ENCODE results near the gene PLA2G4F. TPM values are rescaled to one million over a fixed set of nuclear protein-coding genes. Genes with fewer than 3 reads are reported as not detected.

PLA2G4F gene
- total RNA-seq, 1 donor from 2014 or later: 1.6 TPM

DNA sequence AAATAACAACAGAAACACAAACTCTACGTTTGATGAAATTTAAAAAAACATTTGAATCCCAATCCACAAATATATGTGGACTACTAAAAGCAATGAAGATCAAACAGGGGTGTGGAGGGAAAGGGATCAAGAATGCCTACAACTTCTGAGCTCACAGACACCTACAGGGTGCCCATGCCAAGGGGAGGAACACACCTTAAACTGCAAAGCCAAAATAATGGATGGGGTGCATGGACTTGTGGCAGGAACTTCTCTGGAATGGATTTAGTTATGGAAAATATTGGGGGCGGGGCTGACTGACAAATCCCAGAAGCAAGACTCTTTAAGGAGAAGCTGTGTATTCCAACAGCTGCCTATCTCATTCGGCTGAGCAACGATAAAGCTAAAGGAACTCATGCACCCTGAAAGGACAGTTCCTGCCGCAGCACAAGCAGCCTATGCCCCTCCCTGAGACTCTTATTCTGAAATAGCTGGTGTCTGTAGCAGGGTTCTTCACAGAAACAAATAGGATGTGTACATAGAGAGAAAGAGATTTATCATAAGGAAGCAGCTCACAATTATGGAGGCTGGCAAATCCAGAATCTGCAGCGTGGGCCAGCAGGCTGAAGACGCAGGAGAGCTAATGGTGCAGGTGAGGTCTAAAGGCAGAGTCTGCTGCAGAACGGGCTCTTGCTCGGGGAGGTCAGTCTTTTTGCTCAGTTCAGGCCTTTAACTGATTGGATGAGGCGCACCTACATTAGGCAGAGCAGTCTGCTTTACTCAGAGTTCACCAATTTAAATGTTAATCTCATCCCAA is 37.6 kb downstream of the PLA2G4F start:
- no peak overlapping the region for H3K4me3 ChIP-seq (ENCODE audit: low read depth, low read length)
- FAIRE-seq (no peak), DNase-seq (ENCODE audit: low read depth) (peak; percentile 58)
- H3K27me3 ChIP-seq (ENCODE audit: control insufficient read depth, insufficient read depth, low read length): no peaks in the 10 kb centered on the region
- TF ChIP-seq, protein P1, sequence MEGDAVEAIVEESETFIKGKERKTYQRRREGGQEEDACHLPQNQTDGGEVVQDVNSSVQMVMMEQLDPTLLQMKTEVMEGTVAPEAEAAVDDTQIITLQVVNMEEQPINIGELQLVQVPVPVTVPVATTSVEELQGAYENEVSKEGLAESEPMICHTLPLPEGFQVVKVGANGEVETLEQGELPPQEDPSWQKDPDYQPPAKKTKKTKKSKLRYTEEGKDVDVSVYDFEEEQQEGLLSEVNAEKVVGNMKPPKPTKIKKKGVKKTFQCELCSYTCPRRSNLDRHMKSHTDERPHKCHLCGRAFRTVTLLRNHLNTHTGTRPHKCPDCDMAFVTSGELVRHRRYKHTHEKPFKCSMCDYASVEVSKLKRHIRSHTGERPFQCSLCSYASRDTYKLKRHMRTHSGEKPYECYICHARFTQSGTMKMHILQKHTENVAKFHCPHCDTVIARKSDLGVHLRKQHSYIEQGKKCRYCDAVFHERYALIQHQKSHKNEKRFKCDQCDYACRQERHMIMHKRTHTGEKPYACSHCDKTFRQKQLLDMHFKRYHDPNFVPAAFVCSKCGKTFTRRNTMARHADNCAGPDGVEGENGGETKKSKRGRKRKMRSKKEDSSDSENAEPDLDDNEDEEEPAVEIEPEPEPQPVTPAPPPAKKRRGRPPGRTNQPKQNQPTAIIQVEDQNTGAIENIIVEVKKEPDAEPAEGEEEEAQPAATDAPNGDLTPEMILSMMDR (IDR thresholded peaks at IDR 0.05; ENCODE audit: insufficient read depth, low read length, severe bottlenecking): no peak
- H3K36me3 ChIP-seq (ENCODE audit: control insufficient read depth, insufficient read depth, low read length): no peaks in the 10 kb centered on the region

DNA sequence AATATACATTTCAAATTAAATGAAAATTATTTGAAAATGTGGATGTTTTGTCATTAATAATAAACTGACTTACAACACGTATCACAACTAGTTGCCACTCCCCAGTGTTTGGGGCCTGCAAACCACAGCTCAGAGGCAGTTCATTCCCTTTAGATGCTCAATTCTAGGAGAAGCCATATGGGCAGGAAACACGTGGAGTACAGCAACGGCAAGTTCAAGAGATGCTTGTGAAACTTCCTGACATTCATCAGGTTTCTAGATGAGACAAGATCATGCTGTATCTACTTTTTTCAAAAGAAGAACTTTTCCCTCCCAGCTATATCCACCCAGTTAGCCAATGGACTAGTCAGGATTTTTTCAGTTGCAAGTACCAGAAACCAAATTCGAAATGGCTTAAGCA is 44.5 kb downstream of the PLA2G4F start:
- Histone ChIP-seq H3K27me3 (ENCODE audit: control insufficient read depth, insufficient read depth, low read length) (no peaks in the 10 kb centered on the region), H3K36me3 (ENCODE audit: control insufficient read depth, insufficient read depth, low read length) (no peaks in the 10 kb centered on the region), H3K4me3 (ENCODE audit: low read depth, low read length) (no peak overlapping the region)
- DNase-seq (ENCODE audit: low read depth) (no peak), FAIRE-seq (no peak)
- TF ChIP-seq, protein P1 (IDR thresholded peaks at IDR 0.05; ENCODE audit: insufficient read depth, low read length, severe bottlenecking): no peak

DNA sequence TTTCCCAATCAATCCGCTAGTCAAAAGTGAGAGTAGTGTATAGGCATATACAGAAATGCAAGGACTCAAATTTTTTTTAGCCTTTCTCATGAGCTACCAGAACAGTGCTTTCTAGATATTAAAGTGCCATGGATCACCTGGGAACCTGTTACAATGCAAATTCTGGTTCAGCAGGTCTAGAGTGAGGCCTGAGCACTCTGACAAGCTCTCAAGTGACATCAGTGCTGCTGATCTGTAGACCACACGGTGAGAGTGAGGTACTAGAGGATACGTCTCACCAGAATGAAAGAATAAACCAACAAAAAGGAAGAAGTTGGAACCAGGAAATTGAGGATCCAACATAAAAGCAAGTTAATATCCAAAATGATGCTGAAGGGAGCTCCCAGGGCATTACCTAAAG is 46.1 kb downstream of the PLA2G4F start:
- DNase-seq (ENCODE audit: low read depth) (no peak), FAIRE-seq (no peak)
- TF ChIP-seq, protein P1 (IDR thresholded peaks at IDR 0.05; ENCODE audit: insufficient read depth, low read length, severe bottlenecking): no peak
- Histone ChIP-seq H3K4me3 (ENCODE audit: low read depth, low read length) (no peak overlapping the region), H3K27me3 (ENCODE audit: control insufficient read depth, insufficient read depth, low read length) (no peaks in the 10 kb centered on the region), H3K36me3 (ENCODE audit: control insufficient read depth, insufficient read depth, low read length) (no peaks in the 10 kb centered on the region)

DNA sequence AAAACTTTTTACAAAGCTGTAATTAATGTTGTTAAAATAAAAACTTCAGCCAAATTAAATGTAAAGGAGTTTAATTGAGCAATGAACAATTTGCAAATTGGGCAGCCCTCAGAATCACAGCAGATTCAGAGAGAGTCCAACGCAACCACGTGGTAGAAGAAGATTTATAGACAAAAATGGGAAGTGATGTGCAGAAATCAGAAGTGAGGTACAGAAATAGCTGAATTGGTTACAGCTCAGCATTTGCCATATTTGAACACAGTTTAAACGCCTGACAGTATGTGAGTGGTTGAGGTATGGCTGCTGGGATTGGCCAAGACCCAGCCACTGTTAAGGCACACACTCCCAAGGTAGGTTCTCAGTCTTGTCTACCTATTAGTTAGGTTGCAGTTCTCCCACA is 47.6 kb downstream of the PLA2G4F start:
- H3K27me3 ChIP-seq (ENCODE audit: control insufficient read depth, insufficient read depth, low read length): no peaks in the 10 kb centered on the region
- no peak for DNase-seq (ENCODE audit: low read depth)
- H3K4me3 ChIP-seq (ENCODE audit: low read depth, low read length): no peak overlapping the region
- H3K36me3 ChIP-seq (ENCODE audit: control insufficient read depth, insufficient read depth, low read length): no peaks in the 10 kb centered on the region
- no peak for FAIRE-seq
- TF ChIP-seq, protein P1 (IDR thresholded peaks at IDR 0.05; ENCODE audit: insufficient read depth, low read length, severe bottlenecking): no peak

DNA sequence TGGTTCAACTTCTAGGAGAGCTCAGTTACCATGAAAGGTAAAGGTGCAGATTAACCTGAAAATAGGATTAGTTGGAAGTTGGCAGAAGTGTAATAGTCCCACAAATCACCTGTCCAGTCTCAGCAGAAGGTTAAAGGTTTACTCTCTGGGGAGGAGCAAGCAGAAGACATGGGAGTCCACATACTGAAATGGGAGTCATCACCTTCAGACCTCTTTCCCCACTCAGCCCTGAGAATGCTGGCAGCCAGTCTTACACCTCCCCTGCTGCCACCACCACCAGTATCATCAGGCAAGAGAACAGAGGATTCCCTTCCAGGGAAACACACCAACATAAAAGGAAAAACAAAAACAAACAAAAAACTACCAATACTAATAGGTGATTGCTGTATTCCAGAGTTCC is 48.2 kb downstream of the PLA2G4F start:
- Histone ChIP-seq H3K27me3 (ENCODE audit: control insufficient read depth, insufficient read depth, low read length) (no peaks in the 10 kb centered on the region), H3K36me3 (ENCODE audit: control insufficient read depth, insufficient read depth, low read length) (no peaks in the 10 kb centered on the region), H3K4me3 (ENCODE audit: low read depth, low read length) (no peak overlapping the region)
- FAIRE-seq (no peak), DNase-seq (ENCODE audit: low read depth) (peak; percentile 35)
- TF ChIP-seq, protein P1 (IDR thresholded peaks at IDR 0.05; ENCODE audit: insufficient read depth, low read length, severe bottlenecking): no peak

DNA sequence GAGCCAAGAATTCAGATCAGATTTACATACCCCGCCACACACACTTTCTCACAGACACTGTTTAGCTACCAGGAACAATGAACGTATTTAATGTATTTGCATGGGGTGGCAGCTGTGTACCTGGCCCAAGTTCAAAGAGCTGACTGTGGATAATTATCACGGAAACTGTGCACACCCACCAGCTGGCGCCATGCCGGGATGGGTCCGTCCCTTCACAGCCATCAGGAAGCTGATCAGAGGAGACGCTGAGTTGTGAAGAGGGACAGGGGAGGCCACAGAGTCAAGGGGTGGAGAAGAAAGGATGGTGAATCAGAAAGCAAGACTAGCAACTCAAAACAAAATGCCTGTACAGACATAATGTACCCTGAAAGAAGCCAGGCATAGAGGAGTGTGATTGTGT is 49.0 kb downstream of the PLA2G4F start:
- Histone ChIP-seq H3K36me3 (ENCODE audit: control insufficient read depth, insufficient read depth, low read length) (no peaks in the 10 kb centered on the region), H3K27me3 (ENCODE audit: control insufficient read depth, insufficient read depth, low read length) (no peaks in the 10 kb centered on the region), H3K4me3 (ENCODE audit: low read depth, low read length) (no peak overlapping the region)
- no peak for DNase-seq (ENCODE audit: low read depth)
- TF ChIP-seq, protein P1 (IDR thresholded peaks at IDR 0.05; ENCODE audit: insufficient read depth, low read length, severe bottlenecking): no peak
- no peak for FAIRE-seq

Measured in bronchial epithelial cell (primary cell).